WI38 (cell line): ENCODE measurements around the gene GIPC1.

ENCODE experiments used
- H3K4me3 ChIP-seq: 2 replicates; pipeline ENCODE4 v1.5.1; 2011; ENCODE audit warnings: low read depth, mild to moderate bottlenecking, control low read depth, low read length
- CTCF ChIP-seq: IDR thresholded peaks from 2 replicates; pipeline ENCODE4 v1.5.1; 2012; ENCODE audit warnings: low read depth, mild to moderate bottlenecking, control low read depth, low read length

Gene GIPC1

GRCh38 chr19:14517446-14517839, 21.5 kb upstream of the GIPC1 start:
- H3K4me3 ChIP-seq = peak overlapping the region; percentile 92
- TF ChIP-seq CTCF = no peak

GRCh38 chr19:14516746-14517438, 21.0 kb upstream of the GIPC1 start:
- H3K4me3 ChIP-seq = peak overlapping the region; percentile 92
- no peak for TF ChIP-seq CTCF

- peak overlapping the region; percentile 92 for H3K4me3 ChIP-seq
- no peak for TF ChIP-seq CTCF
Observed at GRCh38 chr19:14516048-14516534, 20.2 kb upstream of the GIPC1 start.

GRCh38 chr19:14515501-14516047, 19.6 kb upstream of the GIPC1 start:
- H3K4me3 ChIP-seq = peak overlapping the region; percentile 92
- no peak for TF ChIP-seq CTCF

GRCh38 chr19:14514215-14514863, 18.4 kb upstream of the GIPC1 start:
- H3K4me3 ChIP-seq = no peak overlapping the region
- TF ChIP-seq CTCF = no peak

- TF ChIP-seq CTCF = no peak
- no peak overlapping the region for H3K4me3 ChIP-seq
Observed at GRCh38 chr19:14512406-14512961, 16.6 kb upstream of the GIPC1 start.

- no peak overlapping the region for H3K4me3 ChIP-seq
- no peak for TF ChIP-seq CTCF
Observed at GRCh38 chr19:14511229-14511593, 15.3 kb upstream of the GIPC1 start.
